ENCODE measurements around the gene TMC5.

TMC5 gene

DNA sequence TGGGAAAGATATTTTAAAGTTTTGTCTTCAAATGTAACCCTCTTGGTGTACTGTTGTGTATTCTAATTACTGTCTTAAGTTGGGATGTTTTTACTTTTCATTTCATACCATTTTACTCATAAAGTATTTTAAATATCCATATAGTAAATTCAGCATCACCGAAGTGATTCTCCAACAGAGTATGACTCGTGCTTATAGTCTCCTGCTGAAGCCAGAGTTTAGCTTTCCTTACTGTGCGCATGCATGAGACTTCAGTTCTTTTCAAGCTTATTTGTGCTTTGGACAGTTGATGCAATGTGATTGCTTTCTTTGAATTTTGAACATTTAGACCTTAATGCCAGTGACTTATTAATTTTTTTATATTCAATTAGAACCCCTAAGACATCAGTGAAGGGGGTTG, 130.5 kb downstream of the TMC5 start:
- peaks cover 63 to 100% (median 92%) of the 10 kb centered on the region in 11 experiments for H3K36me3 ChIP-seq
- no peak for TF ChIP-seq Cebpa-rat (IDR thresholded peaks at IDR 0.05)
- H3K27me3 ChIP-seq, result no peaks in the 10 kb centered on the region
- no peaks in the 10 kb centered on the region for H3K4me1 ChIP-seq
- peaks cover 0 to 10% (median 6%) of the 10 kb centered on the region in 11 experiments; a peak in 14 of 22 replicates for H3K9me3 ChIP-seq (replicated peaks in 1 of 11)
- H3K9ac ChIP-seq, result no peak overlapping the region
- H4K20me1 ChIP-seq, result no peaks in the 10 kb centered on the region
- no peak overlapping the region for H3K4me3 ChIP-seq
- H3K27ac ChIP-seq, result no peak overlapping the region
- H3K4me2 ChIP-seq, result no peak overlapping the region

Data from BLaER1 treated with 17β-estradiol and CSF1 and Interleukin-3, amounts not matched to agents 10 nM and 100 nM (cell line).